GM21737 (cell line): ENCODE measurements around the gene AKAP6.

Source experiments
- ATAC-seq: cut with Tn5 transposase; IDR thresholded peaks from one replicate; pipeline ENCODE4 v1.9.1; 2021; ENCODE audit warnings: mild to moderate bottlenecking, moderate library complexity; ENCODE audit not compliant: unreplicated experiment

The AKAP6 gene

DNA sequence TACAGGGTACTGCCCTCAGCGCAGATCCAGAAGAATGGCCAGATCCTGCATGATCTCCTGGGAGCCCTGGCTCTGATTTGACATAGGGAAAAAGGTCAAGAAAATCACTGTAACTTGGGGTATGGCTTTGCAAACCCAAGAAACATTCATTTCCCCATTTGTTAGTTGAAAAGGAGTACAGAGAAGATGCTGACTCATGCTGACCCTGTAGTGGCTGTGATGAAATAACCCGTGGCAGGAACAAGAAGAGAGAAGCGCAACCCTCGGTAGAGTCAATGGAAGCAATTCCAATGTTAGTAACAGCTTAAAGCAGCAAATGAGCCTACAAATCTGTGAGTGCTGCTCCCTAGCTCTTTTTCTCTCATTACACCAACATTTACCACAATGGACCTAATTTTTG, 328.0 kb downstream of the AKAP6 start:
- no peak for ATAC-seq

DNA sequence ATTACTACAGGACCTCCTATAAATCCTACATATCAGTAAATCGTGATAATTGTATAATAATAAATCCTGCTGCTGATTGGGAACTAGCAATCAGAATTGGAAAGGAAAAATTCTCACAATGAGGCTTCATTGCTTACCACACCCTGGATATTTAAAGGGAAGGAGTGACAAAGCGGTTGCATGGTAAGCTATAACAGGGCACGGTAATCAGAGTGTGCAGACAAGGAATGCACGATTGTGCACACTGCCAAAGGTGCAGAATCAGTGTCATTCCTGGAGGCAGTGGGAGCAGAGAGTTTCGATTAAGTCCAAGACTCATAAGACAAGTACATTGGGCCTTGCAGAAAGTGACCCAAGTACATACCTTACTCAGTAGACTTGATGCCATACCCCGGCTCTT, 332.1 kb downstream of the AKAP6 start:
- no peak for ATAC-seq

DNA sequence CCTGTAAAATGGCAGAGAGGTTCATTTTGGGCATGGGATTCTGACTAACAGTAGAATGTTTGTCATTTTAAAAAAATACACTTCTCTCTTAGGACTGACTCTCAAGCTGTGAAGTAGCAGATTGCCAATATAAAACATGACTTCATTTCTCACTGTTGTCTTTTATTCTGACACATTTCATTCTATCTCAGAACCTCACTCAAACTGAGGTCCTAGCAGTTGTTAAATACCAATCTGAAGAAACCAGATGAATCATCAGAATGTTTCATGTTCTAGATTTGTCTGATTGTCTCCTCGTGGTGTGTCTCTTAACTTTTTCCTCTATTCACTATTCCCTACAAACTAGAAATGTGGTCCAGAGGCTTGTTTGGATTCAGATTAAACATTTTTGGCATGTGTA, 333.1 kb downstream of the AKAP6 start:
- no peak for ATAC-seq

DNA sequence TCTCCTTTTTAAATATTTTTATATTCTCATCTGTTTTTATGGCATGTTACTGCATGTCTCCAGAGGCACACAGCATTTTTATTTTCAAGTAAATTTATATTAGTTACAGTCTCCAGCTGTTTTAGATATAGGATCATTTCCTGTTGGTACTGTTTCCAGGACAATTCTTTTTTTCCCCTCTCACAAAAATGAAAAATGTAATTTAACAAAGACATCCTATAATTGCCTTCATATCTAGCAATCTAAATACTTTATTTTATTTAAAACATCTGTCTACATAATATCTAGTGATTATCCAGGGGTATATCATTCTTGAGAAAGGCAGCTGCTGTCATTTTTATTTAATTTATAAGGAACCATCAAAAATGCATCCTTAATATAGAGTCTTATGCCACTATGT, 337.2 kb downstream of the AKAP6 start:
- ATAC-seq: no peak

DNA sequence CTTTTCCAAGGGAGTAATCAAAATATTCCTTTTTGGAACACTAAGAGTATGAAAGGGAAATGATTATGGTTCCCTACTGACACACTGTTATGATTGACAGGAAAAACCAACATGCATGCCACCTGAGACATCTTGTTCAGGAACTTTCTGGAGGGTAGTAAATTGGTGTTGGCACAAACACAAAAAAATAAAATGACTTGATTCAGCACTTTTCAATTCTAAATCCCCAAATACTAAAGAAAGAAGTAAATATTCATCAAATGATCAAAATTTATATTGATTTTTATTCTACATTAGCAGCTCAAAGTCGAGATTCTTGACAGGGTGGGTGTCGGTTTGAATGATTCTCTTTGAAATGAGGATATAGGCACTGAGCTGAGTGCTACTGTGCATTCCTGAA, 338.2 kb downstream of the AKAP6 start:
- no peak for ATAC-seq

DNA sequence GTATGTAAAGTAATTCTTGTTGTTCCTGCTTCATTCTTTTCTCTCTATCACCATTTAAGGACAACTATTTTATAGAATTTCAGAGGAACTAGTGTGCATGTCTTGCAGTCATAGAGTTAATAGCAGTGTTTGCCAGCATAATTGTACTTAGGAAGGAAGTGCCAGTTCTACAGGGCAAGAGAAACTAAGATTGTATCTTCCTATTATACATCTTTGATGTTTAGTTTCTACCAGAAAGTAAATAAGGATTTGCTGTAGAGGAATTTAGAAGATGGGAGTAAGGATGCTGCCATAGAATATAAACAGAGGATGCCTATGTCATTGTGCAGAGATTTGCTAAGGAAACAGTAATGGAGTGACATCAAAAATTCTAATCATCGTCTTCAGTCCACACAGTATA, 338.7 kb downstream of the AKAP6 start:
- no peak for ATAC-seq

DNA sequence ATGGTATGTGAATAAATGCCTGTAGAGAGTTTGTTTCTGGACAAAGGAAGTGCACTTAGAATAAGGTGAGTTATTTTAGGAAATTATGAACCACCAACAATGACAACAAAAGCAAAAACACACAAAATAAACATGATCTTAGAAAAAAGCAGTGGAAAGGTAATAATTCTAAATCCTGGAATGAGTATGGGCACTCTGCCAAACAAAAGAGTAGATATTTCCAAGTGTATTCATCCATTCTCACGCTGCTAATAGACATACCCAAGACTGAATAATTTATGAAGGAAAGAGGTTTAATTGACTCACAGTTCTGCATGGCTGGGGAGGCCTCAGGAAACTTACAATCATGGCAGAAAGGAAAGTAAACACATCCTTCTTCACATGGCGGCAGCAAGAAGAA, 340.3 kb downstream of the AKAP6 start:
- no peak for ATAC-seq

DNA sequence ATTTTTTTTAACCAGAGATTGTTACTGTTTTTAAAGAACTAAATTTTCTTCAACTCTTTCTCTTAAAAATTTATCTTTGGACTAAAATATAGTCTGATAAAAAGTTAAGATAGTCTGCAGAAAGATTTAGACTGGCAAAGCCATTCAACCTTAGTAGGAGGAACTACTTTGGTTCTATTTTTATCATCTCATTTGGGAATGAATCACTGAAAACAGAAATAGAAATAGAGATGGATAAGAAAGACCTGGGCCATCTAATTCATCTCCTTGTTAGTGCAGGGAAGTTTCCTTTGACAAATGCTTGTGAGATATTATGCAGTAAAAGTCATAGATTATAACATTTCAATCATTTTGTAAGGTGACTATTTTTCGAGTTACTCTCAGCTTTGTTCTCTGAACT, 346.3 kb downstream of the AKAP6 start:
- no peak for ATAC-seq

DNA sequence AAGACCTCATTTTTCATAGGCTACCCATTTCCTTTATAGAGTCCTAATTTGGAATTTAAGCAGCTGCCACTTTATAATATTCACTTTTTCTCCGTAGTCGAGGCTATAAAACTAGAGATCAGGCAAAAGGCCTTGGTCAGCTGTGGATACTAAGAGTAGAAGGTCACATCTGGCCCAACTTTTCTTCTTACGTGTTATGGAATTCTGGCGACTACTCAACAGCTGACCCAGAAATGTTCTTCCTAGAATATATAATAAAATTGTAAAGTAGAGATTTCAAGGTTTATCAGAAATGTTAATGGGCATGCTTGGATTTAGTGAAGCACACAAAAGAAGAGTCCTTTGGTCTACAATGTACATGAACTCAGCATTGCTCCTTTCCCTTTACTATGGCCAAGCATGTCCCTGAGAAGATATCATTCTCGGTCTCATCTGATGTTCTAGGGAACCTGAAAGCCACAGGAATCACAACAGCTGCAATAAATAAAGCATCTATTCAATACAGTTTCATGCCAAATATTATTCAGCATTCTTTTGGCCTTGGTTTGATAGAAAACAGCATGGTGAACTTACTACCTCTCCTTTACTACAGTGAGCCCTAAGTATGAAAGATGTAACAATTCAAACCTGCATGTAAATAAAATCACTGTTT, 348.2 kb downstream of the AKAP6 start:
- no peak for ATAC-seq

DNA sequence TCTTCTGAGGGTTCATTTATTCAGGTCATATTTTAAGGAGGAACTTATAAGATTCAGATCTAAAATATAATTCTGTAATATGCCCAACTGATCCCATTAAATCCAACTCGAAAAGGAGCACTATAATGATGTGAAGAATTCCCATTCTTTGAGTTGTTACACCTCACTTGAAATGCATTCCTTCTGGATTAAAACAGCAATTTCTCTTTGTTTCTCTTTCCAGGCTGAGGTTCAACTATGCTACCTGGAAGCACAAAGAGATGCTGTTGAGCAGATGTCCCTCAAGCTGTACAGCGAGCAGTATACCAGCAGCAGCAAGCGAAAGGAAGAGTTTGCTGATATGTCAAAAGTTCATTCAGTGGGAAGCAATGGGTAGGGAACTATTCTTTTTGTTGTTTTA, 349.0 kb downstream of the AKAP6 start:
- no peak for ATAC-seq

DNA sequence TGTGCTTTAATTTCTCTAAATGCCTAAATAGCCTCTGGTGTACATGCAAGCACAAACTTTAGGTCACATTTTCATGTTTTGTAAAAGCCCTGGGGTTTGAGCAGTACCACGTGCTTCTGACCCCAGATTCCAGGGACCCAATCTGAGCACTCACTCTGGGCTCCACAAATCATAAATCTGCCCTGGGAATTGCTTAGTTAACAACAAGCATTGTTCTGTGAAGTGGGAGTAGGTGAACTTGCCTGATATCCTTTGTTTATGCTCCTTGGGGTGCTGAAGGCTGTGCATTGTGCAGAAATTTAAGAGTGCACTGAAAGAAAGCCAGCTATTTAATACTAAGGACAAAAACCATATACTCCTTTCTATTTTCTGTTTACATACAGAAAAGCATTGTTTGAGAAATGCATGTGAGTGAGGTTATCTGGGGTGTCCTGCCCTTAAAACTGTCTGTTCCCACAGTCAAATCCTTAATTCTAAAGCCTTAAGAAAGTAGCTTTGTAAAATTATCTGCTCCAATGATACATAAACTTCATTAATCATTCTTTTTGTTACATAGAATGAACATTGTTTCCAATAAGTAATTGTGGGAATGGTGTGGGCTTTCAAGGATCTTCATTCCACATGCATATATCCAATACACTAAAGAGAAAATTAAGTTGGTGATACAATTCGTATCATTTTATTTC, 351.0 kb downstream of the AKAP6 start:
- ATAC-seq: no peak

DNA sequence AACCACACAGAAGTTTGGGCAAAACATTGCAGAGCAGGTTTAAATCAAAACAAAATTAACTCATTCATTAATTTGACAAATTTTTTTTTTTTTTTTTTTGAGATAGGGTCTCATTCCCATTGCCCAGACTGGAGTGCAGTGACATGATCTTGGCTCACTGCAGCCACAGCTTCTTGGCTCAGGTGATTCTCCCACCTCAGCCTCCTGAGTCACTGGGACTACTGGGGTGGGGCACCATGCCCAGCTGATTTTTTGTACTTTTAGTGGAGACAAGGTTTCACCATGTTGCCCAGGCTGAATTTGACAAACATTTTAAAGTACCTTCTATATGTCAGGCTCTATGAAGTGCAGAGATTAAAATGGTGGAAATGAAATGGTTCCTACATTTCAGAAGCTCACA, 352.5 kb downstream of the AKAP6 start:
- ATAC-seq: no peak

DNA sequence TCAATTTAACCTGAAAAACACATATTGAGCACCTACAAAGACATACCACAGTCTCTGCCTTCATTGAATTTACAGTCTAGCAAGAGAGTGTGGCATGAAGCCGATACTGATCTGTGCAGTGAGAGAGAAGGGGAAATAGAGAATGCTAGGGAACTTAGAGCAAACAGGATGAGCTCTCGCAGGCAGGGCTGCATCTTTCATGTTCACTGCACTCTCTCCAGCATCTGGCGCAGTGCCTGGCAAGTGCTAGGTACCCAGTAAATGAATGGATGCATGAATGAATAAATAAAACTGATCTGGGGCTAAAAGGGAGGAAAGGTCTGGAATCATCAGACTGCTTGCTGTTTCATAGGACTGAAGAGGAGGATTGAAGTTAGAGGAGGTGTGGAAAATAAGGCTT, 353.1 kb downstream of the AKAP6 start:
- ATAC-seq: no peak

DNA sequence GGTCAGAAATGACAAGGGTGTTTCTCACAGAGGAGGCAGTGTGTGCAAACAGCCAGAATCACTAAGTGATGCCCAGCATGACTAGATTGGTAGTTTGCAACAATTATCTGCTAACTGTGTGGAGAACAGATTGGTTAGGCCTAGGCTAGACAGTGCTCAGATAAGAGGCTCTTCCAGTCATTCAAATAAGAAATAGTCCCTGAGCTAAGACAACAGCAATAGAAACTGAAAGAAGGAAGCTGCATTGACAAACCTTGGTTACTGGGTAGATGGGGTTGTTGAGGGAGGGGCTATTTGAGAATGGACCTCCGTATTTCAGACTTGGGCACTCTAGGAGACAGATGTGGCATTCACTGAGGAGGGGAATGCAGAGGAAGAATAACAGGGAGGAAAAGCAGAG, 354.6 kb downstream of the AKAP6 start:
- no peak for ATAC-seq

DNA sequence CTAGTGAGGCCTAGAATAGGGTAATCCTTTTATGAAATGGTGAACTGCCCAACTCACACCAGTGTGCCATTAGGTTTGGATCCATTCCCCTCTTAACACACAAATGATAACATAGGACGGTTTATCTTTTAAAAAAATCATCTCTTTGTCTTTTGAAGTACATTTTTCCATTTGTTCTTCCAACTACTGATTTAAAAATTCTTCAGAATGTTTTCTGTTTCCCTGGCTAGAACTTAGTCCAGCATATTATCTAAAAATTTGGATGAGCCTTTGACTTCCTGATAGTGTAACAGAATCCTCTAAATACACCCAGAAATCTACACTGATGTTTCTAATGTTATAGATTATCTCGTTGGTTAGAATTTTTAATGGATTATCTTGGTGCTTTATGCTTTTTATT, 359.8 kb downstream of the AKAP6 start:
- no peak for ATAC-seq

DNA sequence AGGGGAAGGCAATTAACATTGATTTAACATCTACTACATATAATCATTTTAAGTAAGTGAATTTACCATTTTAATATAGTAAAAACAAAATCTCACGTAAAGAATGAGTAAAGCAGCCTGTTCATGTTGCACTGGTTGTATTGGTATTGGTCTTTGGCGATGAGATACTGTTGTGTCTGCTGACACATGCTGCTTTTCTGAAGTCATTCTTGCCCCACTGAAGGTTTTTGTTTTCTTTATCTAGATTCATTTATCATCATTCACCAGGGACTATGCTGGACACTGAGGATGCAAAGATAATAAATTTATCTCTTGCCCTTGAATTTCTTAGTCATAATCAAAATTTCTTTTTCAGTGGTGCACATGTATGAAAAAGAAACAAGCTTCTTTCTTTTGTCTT, 363.3 kb downstream of the AKAP6 start:
- no peak for ATAC-seq

DNA sequence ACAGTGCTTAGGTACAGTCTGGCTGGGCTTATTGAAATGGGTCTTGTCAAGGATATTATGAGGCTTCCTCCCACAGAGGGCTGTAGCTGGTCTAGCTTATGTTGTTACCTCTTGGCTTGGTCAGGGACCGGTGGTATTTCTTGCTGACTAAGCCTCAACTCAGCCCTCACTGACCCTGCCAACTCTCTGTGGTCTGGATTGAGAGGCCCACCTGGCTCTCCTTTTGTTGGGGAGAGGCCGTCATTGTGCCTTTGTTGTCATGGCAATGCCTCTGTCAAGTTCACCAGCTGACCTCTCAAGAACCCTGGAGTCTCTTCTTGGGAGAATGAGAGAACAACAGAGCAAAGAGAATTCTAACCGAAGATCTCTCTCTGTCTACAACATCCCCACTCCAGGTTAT, 364.0 kb downstream of the AKAP6 start:
- ATAC-seq: no peak

DNA sequence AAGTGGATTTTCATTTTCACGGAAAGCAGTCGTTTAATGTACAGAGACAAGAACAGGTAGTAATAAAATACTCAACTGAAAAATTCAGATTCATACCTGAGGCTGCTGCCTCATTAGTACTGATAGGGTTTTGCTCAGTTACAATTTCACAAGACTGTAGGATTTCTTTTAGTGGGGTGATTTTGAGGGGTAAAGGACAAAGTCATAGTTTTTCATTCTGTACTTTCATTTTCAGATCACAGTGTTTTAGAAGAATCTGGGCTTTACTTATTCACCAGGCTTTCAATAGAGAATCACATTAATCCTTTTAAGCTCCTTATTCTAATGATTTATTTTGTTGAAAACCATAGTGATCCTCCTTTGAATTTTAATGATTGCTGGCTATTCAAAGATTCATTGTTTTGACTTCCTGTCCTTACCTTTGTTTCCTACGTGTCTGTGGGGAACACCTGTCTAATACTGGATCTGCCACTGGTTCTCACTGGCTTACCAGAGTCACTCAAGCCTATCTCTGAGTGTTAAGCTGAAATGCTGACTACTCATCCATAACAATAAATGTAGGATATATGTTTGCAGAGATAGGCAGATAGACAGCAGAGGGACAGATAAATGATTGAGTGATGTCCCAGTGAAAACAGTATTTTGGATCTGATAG, 365.8 kb downstream of the AKAP6 start:
- no peak for ATAC-seq

DNA sequence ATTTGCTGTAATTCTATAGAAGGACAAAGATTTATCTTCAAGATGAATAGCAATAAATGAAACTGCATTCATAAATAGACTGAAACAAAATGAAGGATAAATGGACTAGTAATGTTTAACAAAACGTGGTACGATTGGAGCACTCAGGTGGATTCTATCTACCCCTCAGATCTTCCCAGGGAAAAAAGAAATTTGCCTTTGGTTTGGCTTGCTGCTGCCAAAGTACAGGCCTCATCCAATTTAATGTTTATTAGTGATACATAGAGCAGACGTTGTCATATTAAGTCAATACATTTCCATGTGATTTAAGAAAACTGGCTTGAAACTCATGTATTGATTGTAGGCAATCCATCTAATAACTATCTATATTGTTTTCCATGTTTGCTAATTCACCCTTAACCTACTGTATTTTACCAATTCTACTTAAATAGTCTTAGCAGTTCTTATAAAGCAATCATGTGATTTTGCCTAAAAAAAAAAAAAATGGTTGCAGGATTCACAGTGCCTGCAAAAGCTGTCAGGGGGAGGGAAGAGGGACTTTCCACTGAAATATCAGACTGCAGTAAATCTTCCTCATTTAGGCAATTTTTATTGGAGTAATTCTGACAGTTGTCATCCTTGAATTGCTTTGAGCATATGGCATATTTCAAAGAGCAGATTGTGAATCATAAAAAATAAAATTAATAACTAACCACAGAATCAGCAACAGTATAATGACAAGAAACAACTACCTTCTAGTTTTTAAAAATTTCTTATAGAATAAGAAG, 367.4 kb downstream of the AKAP6 start:
- ATAC-seq: no peak

DNA sequence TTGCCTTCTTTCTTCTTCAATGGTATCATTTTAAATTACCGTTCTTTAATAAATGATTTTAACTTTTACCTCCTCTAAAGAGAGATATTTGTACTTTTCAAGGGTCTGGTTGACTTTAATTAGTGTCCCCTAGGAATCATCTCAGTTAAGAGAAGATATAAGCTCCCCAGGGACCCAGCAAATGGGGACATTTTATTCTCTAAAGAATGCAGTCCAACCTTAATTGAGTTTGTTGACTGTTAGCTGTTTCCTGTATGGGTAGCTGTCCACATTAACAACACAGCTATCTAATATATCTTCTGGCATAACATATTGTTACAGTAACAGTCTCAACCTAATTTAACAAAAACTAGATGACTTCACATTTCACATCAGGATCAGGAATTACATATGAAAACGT, 368.0 kb downstream of the AKAP6 start:
- no peak for ATAC-seq

DNA sequence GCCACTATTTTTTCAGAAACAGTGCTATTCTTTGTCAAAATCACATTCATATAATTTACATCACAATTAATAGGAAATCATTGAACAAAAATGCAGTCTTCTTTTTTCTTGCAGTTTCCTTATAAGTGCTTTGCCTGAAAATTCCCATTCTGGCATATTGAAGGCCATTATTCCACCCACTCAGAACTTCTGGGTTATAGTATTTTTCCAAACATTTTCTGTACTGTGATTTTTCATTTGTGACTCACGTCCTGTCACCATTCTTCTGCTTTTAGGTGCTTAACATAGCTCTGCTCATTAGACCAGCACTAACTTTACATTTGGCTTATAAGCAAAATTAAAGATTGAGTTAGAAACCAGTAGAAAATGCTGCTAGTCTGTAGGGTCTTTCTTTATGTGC, 368.6 kb downstream of the AKAP6 start:
- ATAC-seq: no peak

DNA sequence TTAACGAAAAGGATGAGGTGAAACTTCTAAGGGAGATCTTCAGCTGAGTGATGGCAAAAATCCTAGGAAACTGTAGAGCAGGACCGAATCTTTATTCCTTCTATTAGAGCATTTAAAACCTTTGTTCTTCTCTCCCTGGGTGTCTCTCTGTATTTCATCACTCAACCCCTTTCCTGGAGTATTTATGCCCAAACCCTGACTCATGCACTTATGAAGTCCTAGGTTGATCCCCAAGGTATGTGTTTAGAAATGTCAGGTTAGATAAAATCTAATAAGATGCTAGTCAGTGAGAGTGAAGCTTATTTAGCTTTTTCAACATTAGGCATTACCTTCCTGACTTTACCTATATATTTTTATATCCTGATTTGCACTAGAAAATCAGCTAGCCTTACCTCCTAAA, 369.7 kb downstream of the AKAP6 start:
- ATAC-seq: no peak
